Vagina (tissue), 2 donors: ENCODE results near the gene CHKB.

Experiments
- POLR2AphosphoS5 ChIP-seq, 2 donors: sonication (generic); formaldehyde crosslinking; IDR thresholded peaks; one replicate each; pipeline ENCODE4 v1.9.0; 2017; ENCODE audit warnings: antibody characterized with exemption in 2 of 2, mild to moderate bottlenecking in 2 of 2, low read depth in 1 of 2; ENCODE audit not compliant: insufficient read depth in 1 of 2
- TF ChIP-seq, protein P1 (sequence below), 3 experiments: fragments of 450-650 bp in 2 of 3; fragments of 200-600 bp in 1 of 3; sonication (generic) in 1 of 3; IDR thresholded peaks; one replicate each; pipeline ENCODE4 v1.5.1; 2017 to 2019; ENCODE audit warnings: antibody characterized with exemption in 3 of 3, mild to moderate bottlenecking in 2 of 3, moderate library complexity in 2 of 3

GRCh38 chr22:50628543-50629134, 46.0 kb upstream of the CHKB start:
- TF ChIP-seq, protein P1, sequence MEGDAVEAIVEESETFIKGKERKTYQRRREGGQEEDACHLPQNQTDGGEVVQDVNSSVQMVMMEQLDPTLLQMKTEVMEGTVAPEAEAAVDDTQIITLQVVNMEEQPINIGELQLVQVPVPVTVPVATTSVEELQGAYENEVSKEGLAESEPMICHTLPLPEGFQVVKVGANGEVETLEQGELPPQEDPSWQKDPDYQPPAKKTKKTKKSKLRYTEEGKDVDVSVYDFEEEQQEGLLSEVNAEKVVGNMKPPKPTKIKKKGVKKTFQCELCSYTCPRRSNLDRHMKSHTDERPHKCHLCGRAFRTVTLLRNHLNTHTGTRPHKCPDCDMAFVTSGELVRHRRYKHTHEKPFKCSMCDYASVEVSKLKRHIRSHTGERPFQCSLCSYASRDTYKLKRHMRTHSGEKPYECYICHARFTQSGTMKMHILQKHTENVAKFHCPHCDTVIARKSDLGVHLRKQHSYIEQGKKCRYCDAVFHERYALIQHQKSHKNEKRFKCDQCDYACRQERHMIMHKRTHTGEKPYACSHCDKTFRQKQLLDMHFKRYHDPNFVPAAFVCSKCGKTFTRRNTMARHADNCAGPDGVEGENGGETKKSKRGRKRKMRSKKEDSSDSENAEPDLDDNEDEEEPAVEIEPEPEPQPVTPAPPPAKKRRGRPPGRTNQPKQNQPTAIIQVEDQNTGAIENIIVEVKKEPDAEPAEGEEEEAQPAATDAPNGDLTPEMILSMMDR (IDR thresholded peaks at IDR 0.05) = no peak
- TF ChIP-seq POLR2AphosphoS5 (IDR thresholded peaks at IDR 0.05; ENCODE audit: insufficient read depth in 1 of 2, low read depth in 1 of 2) = no peak
